SK-N-SH (cell line): ENCODE measurements around the gene RPL9. TPM values are rescaled to one million over a fixed set of nuclear protein-coding genes. Genes with fewer than 3 reads are reported as not detected.

Experiments used
- CTCF ChIA-PET: fragments of 300-600, 350-600 bp; formaldehyde crosslinking; extraction: SDS; loops from one replicate; lab custom pipeline; 2021; lab: Yijun Ruan, JAX
- POLR2A ChIA-PET: fragments of 350-600 bp; sonication (Branson Sonifier 250); formaldehyde crosslinking; extraction: SDS; loops from one replicate; lab custom pipeline; 2020; ENCODE audit warnings: antibody characterized with exemption, inconsistent platforms; lab: Yijun Ruan, JAX
- DNase-seq: peaks from one replicate; pipeline ENCODE4 v3.0.0; 2012
- H2AFZ ChIP-seq: fragments of 200-600 bp; sonication (generic); 2 replicates; pipeline ENCODE4 v1.8.1; 2016; ENCODE audit warnings: antibody characterized with exemption, mild to moderate bottlenecking, low read depth
- H3F3A ChIP-seq: fragments of 200-600 bp; sonication (generic); replicated peaks from 2 replicates; pipeline ENCODE3; 2016; ENCODE audit warnings: antibody characterized with exemption, mild to moderate bottlenecking; ENCODE audit not compliant: insufficient read depth
- H3K27ac ChIP-seq, 2 experiments: fragments of 200-500 bp in 1 of 2; fragments of 200-600 bp in 1 of 2; sonication (Bioruptor generic) in 1 of 2; sonication (generic), shearing (Covaris generic) in 1 of 2; 2 replicates each; pipeline versions ENCODE4 v1.5.1 to v1.6.1; 2014 to 2016; ENCODE audit warnings: low read depth in 2 of 2, inconsistent platforms in 1 of 2, low read length in 1 of 2, mild to moderate bottlenecking in 1 of 2, mixed read lengths in 1 of 2
- H3K27me3 ChIP-seq: fragments of 200-600 bp; sonication (generic), shearing (Covaris generic); 2 replicates; pipeline ENCODE4 v1.6.1; 2016; ENCODE audit warnings: mixed run types; ENCODE audit not compliant: insufficient read depth
- H3K36me3 ChIP-seq, 2 experiments: fragments of 200-500 bp in 1 of 2; fragments of 200-600 bp in 1 of 2; sonication (Bioruptor generic) in 1 of 2; sonication (generic) in 1 of 2; replicated peaks in 1 of 2; 2 replicates each; pipeline versions ENCODE3 to v1.5.1; 2014 to 2016; ENCODE audit warnings: low read length in 1 of 2, mild to moderate bottlenecking in 1 of 2; ENCODE audit not compliant: insufficient read depth in 2 of 2, control insufficient read depth in 1 of 2
- H3K4me1 ChIP-seq, 2 experiments: fragments of 200-500 bp in 1 of 2; fragments of 200-600 bp in 1 of 2; sonication (Bioruptor generic) in 1 of 2; sonication (generic), shearing (Covaris generic) in 1 of 2; 2 replicates each; pipeline versions ENCODE4 v1.5.1 to v1.6.1; 2014 to 2016; ENCODE audit warnings: low read depth in 1 of 2, low read length in 1 of 2, mixed run types in 1 of 2; ENCODE audit not compliant: insufficient read depth in 2 of 2, control insufficient read depth in 1 of 2
- H3K4me2 ChIP-seq: fragments of 200-600 bp; sonication (generic), shearing (Covaris generic); 2 replicates; pipeline ENCODE4 v1.6.1; 2017; ENCODE audit warnings: mixed run types
- H3K4me3 ChIP-seq, 2 experiments: fragments of 200-500 bp in 1 of 2; fragments of 200-600 bp in 1 of 2; sonication (Bioruptor generic) in 1 of 2; sonication (generic), shearing (Covaris generic) in 1 of 2; 2 replicates each; pipeline versions ENCODE4 v1.5.1 to v1.8.1; 2014 to 2016; ENCODE audit warnings: low read depth in 2 of 2, inconsistent platforms in 1 of 2, low read length in 1 of 2, mild to moderate bottlenecking in 1 of 2, mixed read lengths in 1 of 2, moderate library complexity in 1 of 2
- H3K79me2 ChIP-seq: fragments of 200-600 bp; sonication (generic); 2 replicates; pipeline ENCODE4 v1.8.1; 2017; ENCODE audit warnings: mild to moderate bottlenecking; ENCODE audit not compliant: insufficient read depth
- H3K9ac ChIP-seq: fragments of 200-600 bp; sonication (generic); 2 replicates; pipeline ENCODE4 v1.6.1; 2017; ENCODE audit warnings: mixed run types
- H3K9me2 ChIP-seq: fragments of 200-600 bp; sonication (generic); 2 replicates; pipeline ENCODE4 v1.6.1; 2017; ENCODE audit warnings: mixed run types
- H3K9me3 ChIP-seq: fragments of 200-600 bp; sonication (generic); 2 replicates; pipeline ENCODE4 v1.6.1; 2017; ENCODE audit warnings: mixed run types, mild to moderate bottlenecking, moderate library complexity
- H4K20me1 ChIP-seq: fragments of 200-600 bp; sonication (generic); 2 replicates; pipeline ENCODE4 v1.6.1; 2017; ENCODE audit warnings: mild to moderate bottlenecking, mixed run types; ENCODE audit not compliant: insufficient read depth
- CHD2 ChIP-seq: fragments of 150-350 bp; IDR thresholded peaks from 2 replicates; pipeline ENCODE4 v1.6.1; 2018; ENCODE audit warnings: low read length; ENCODE audit not compliant: partially characterized antibody
- FOSL2 ChIP-seq: IDR thresholded peaks from 2 replicates; pipeline ENCODE4 v1.4.0; 2012; ENCODE audit warnings: low read depth, mild to moderate bottlenecking, moderate library complexity, borderline replicate concordance
- MXI1 ChIP-seq: IDR thresholded peaks from 2 replicates; pipeline ENCODE4 v1.6.1; 2012; ENCODE audit warnings: mild to moderate bottlenecking, low read depth, low read length, improper control_type of control experiment
- NFIC ChIP-seq: IDR thresholded peaks from 2 replicates; pipeline ENCODE4 v1.4.0; 2012; ENCODE audit warnings: borderline replicate concordance
- POLR2AphosphoS5 ChIP-seq: IDR thresholded peaks from 2 replicates; pipeline ENCODE4 v1.6.1; 2012; ENCODE audit warnings: low read depth, low read length
- SIN3A ChIP-seq: IDR thresholded peaks from 2 replicates; pipeline ENCODE4 v1.6.1; 2012; ENCODE audit warnings: low read depth, mild to moderate bottlenecking, low read length, moderate library complexity, borderline replicate concordance
- TAF1 ChIP-seq: IDR thresholded peaks from 2 replicates; pipeline ENCODE4 v1.6.1; 2012; ENCODE audit warnings: low read depth, mild to moderate bottlenecking, low read length, moderate library complexity, borderline replicate concordance
- TCF12 ChIP-seq: IDR thresholded peaks from 2 replicates; pipeline ENCODE4 v1.4.0; 2012
- WGBS: methylation state at CpG from one replicate; pipeline ENCODE4 v1.1.6; 2017; ENCODE audit warnings: low lambda C conversion rate; 5-methylcytosine and 5-hydroxymethylcytosine counted together
- polyA plus RNA-seq, 3 experiments: library from polyadenylated mRNA; depleted of rRNA; stranded (reverse); fragments of >200 nt; gene quantifications; 2 replicates each; pipeline ENCODE4 v1.2.3, GENCODE V29; 2012
- TF ChIP-seq, protein P1 (sequence below): fragments of 150-350 bp; IDR thresholded peaks from 2 replicates; pipeline ENCODE4 v1.6.1; 2016; ENCODE audit warnings: mild to moderate bottlenecking, low read depth, low read length
- TF ChIP-seq, protein P2 (sequence below): fragments of 200-600 bp; sonication (generic); IDR thresholded peaks from 2 replicates; pipeline ENCODE4 v1.6.1; 2017; ENCODE audit warnings: antibody characterized with exemption, mild to moderate bottlenecking, moderate library complexity
- TF ChIP-seq, protein P3 (sequence below): fragments of 150-350 bp; IDR thresholded peaks from 2 replicates; pipeline ENCODE4 v1.6.1; 2017; ENCODE audit warnings: antibody characterized with exemption, low read length, low read depth, borderline replicate concordance
- TF ChIP-seq, protein P4 (sequence below): IDR thresholded peaks from 2 replicates; pipeline ENCODE4 v1.4.0; 2012; ENCODE audit warnings: low read depth, borderline replicate concordance

Gene RPL9
- polyA plus RNA-seq, 1 of the 3 experiments (the other 2 are of a cell fraction) = 1,564 TPM

DNA sequence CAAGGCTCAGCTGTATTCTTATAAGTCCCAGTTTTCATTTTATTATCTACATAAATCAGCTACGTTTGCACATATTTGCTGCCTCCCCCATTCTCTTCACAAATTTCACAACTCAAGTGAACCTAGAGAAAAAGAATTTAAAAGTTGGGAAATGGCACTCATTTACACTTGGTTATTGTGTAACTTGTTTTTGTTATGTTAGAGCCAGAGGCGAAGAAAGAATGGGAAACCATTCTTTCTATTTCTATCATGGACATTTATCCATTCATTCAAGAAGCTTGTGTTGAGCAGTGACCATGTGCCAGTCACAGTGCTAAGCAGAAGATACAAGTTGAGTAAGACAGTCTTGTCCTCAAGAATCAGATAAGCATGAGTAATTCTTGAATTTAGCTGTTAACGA lies 13.7 kb upstream of the RPL9 start:
- DNase-seq = no peak
- H3K27ac ChIP-seq = no peak overlapping the region
- POLR2A ChIA-PET = no interaction called here
- no peaks in the 10 kb centered on the region for H3K9me3 ChIP-seq
- CTCF ChIA-PET = interaction anchor here (1.4 kb wide), 1 partner anchor 223 kb away, joined by 3 read pairs; no protein-coding TSS in a partner anchor
- H3K4me2 ChIP-seq = no peak overlapping the region
- TF ChIP-seq, protein P1, sequence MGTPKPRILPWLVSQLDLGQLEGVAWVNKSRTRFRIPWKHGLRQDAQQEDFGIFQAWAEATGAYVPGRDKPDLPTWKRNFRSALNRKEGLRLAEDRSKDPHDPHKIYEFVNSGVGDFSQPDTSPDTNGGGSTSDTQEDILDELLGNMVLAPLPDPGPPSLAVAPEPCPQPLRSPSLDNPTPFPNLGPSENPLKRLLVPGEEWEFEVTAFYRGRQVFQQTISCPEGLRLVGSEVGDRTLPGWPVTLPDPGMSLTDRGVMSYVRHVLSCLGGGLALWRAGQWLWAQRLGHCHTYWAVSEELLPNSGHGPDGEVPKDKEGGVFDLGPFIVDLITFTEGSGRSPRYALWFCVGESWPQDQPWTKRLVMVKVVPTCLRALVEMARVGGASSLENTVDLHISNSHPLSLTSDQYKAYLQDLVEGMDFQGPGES = no peak
- TF ChIP-seq, protein P2, sequence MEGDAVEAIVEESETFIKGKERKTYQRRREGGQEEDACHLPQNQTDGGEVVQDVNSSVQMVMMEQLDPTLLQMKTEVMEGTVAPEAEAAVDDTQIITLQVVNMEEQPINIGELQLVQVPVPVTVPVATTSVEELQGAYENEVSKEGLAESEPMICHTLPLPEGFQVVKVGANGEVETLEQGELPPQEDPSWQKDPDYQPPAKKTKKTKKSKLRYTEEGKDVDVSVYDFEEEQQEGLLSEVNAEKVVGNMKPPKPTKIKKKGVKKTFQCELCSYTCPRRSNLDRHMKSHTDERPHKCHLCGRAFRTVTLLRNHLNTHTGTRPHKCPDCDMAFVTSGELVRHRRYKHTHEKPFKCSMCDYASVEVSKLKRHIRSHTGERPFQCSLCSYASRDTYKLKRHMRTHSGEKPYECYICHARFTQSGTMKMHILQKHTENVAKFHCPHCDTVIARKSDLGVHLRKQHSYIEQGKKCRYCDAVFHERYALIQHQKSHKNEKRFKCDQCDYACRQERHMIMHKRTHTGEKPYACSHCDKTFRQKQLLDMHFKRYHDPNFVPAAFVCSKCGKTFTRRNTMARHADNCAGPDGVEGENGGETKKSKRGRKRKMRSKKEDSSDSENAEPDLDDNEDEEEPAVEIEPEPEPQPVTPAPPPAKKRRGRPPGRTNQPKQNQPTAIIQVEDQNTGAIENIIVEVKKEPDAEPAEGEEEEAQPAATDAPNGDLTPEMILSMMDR = no peak
- H3F3A ChIP-seq = peaks cover 11% of the 10 kb centered on the region
- H3K4me1 ChIP-seq = no peaks in the 10 kb centered on the region; a peak in 1 of 4 replicates
- WGBS = 97% methylated on average over 3 of the region's 3 CpGs
- H3K9ac ChIP-seq = no peak overlapping the region
- H2AFZ ChIP-seq = no peak overlapping the region
- H4K20me1 ChIP-seq = no peaks in the 10 kb centered on the region
- no peaks in the 10 kb centered on the region for H3K27me3 ChIP-seq
- H3K9me2 ChIP-seq = no peaks in the 10 kb centered on the region
- no peak overlapping the region for H3K4me3 ChIP-seq
- peaks cover 19 to 31% of the 10 kb centered on the region in 2 experiments for H3K36me3 ChIP-seq
- H3K79me2 ChIP-seq = no peaks in the 10 kb centered on the region

DNA sequence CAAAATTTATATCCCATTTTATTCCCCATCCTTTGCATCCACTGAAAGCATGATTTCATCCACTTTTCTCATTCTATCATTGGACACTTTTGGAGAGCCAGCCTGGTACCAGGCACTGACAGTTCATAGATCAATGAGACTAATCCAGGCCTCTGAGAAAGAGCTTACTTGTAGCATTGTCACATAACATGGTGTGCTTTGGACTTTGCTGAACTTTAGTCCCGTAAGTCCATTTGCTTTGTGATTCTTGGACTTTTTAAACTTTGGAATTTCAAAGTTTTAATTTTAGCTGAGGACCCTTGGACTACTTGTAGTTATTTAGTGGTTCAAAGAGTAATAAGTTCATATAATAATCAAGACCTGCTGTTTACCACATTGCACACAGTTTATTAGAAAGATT lies 11.7 kb upstream of the RPL9 start:
- Histone ChIP-seq H3K4me1 (peaks cover 0 to 4% of the 10 kb centered on the region in 2 experiments; a peak in 1 of 4 replicates), H3K27me3 (no peaks in the 10 kb centered on the region), H3K9me3 (no peaks in the 10 kb centered on the region), H3K36me3 (peaks cover 21 to 38% of the 10 kb centered on the region in 2 experiments), H2AFZ (no peak overlapping the region), H3K4me3 (no peak overlapping the region), H3F3A (peaks cover 9% of the 10 kb centered on the region), H3K4me2 (no peak overlapping the region), H3K27ac (no peak overlapping the region), H3K9me2 (no peaks in the 10 kb centered on the region), H3K9ac (no peak overlapping the region), H4K20me1 (no peaks in the 10 kb centered on the region), H3K79me2 (no peaks in the 10 kb centered on the region)
- no peak for TF ChIP-seq TCF12
- TF ChIP-seq NFIC = no peak
- no peak for TF ChIP-seq MXI1
- no peak for TF ChIP-seq TAF1
- no peak for TF ChIP-seq POLR2AphosphoS5
- TF ChIP-seq, protein P3, sequence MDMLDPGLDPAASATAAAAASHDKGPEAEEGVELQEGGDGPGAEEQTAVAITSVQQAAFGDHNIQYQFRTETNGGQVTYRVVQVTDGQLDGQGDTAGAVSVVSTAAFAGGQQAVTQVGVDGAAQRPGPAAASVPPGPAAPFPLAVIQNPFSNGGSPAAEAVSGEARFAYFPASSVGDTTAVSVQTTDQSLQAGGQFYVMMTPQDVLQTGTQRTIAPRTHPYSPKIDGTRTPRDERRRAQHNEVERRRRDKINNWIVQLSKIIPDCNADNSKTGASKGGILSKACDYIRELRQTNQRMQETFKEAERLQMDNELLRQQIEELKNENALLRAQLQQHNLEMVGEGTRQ = no peak
- TF ChIP-seq SIN3A = no peak
- no peak for TF ChIP-seq CHD2
- TF ChIP-seq, protein P4, sequence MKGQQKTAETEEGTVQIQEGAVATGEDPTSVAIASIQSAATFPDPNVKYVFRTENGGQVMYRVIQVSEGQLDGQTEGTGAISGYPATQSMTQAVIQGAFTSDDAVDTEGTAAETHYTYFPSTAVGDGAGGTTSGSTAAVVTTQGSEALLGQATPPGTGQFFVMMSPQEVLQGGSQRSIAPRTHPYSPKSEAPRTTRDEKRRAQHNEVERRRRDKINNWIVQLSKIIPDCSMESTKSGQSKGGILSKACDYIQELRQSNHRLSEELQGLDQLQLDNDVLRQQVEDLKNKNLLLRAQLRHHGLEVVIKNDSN = no peak
- no peak for TF ChIP-seq FOSL2
- TF ChIP-seq, protein P1 = no peak
- ChIA-PET POLR2A (interaction anchor here (2.1 kb wide), 1 partner anchor 57 kb away, joined by 12 read pairs; the partner anchor contains the start of gene UGDH), CTCF (interaction anchor here (1.0 to 2.2 kb wide), 8 partner anchors 10 to 508 kb away, joined by 3 to 16 read pairs (median 6); partner anchors contain the start of genes PDS5A and UGDH)
- DNase-seq = no peak
- WGBS = 92% methylated on average over 1 of the region's 1 CpG
